ENCODE measurements around the gene SEMA5A. TPM values are rescaled to one million over a fixed set of nuclear protein-coding genes. Genes with fewer than 3 reads are reported as not detected.

SEMA5A gene
- total and polyA plus RNA-seq, 2 donors, result 4.2 to 78.6 TPM

DNA sequence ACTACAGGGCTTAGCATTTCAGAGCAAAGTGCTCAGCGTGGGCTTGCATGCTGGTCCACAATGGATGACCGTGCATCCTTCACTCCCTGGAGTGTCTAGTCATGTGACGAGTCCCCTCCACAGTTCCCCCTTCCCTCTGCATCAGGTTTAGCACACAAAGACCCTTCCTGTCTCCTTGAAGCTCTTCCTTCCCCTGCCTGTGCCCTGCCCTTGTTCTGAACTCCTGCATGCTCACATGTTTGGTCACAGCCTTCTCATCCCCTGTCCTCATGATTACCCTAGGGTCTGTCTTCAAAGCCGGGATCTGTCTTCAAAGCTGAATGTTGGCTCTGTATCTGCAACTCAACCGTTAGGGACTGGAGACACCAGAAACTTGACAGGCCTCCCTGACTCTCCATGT is 388.9 kb downstream of the SEMA5A start:
- Histone ChIP-seq H3K4me1 (ENCODE audit: insufficient read depth) (no peaks in the 10 kb centered on the region), H3K4me3 (ENCODE audit: low read depth, low read length) (no peak overlapping the region), H3K27ac (ENCODE audit: low read depth) (no peak overlapping the region), H3K36me3 (ENCODE audit: insufficient read depth) (no peaks in the 10 kb centered on the region)
- DNase-seq (ENCODE audit: extremely low spot score), result no peak
- WGBS, result 86% methylated on average over 5 of the region's 5 CpGs

GRCh38 chr5:9156282-9156681 is 389.6 kb downstream of the SEMA5A start:
- no peak overlapping the region for H3K27ac ChIP-seq (ENCODE audit: low read depth)
- no peaks in the 10 kb centered on the region for H3K4me1 ChIP-seq (ENCODE audit: insufficient read depth)
- H3K36me3 ChIP-seq (ENCODE audit: insufficient read depth), result no peaks in the 10 kb centered on the region
- no peak for DNase-seq (ENCODE audit: extremely low spot score)
- WGBS, result 85% methylated on average over 2 of the region's 2 CpGs
- H3K4me3 ChIP-seq (ENCODE audit: low read depth, low read length), result no peak overlapping the region

- 53% methylated on average over 6 of the region's 6 CpGs for WGBS
- no peaks in the 10 kb centered on the region for H3K36me3 ChIP-seq (ENCODE audit: insufficient read depth)
Observed at GRCh38 chr5:9151684-9152427, 394.0 kb downstream of the SEMA5A start.

DNA sequence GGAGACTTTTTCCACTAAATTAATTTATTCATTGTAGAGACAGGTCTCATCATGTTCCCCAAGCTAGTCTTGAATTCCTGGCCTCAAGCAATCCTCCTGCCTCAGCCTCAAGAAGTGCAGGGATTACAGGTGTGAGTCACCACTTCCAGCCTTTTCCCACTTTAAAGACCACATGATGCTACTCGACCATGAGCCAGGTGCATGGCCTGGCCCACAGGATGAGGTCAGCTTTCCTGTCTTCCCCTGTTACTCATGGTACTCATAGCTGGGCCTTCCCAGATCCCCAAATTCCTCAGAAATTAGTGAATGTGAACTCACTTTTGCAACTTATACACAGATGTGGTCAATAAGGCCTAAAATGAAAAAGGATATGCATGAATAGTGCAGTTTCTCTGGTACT is 395.9 kb downstream of the SEMA5A start:
- H3K4me1 ChIP-seq (ENCODE audit: insufficient read depth), result no peaks in the 10 kb centered on the region
- 80% methylated on average over 1 of the region's 1 CpG for WGBS
- no peak overlapping the region for H3K27ac ChIP-seq (ENCODE audit: low read depth)

More at GRCh38 chr5:9151684-9152427, 394.0 kb downstream of the SEMA5A start:
- no peak overlapping the region for H3K27ac ChIP-seq (ENCODE audit: low read depth)
- H3K4me3 ChIP-seq (ENCODE audit: low read depth, low read length), result no peak overlapping the region
- no peak for DNase-seq (ENCODE audit: extremely low spot score)
- no peaks in the 10 kb centered on the region for H3K4me1 ChIP-seq (ENCODE audit: insufficient read depth)

GRCh38 chr5:9148242-9148641 is 397.6 kb downstream of the SEMA5A start:
- 92% methylated on average over 4 of the region's 4 CpGs for WGBS
- DNase-seq (ENCODE audit: extremely low spot score), result no peak
- no peak overlapping the region for H3K27ac ChIP-seq (ENCODE audit: low read depth)
- H3K4me1 ChIP-seq (ENCODE audit: insufficient read depth), result no peaks in the 10 kb centered on the region
- H3K36me3 ChIP-seq (ENCODE audit: insufficient read depth), result no peaks in the 10 kb centered on the region
- H3K4me3 ChIP-seq (ENCODE audit: low read depth, low read length), result no peak overlapping the region

More for the DNA sequence above, 395.9 kb downstream of the SEMA5A start:
- no peak for DNase-seq (ENCODE audit: extremely low spot score)
- H3K4me3 ChIP-seq (ENCODE audit: low read depth, low read length), result no peak overlapping the region
- H3K36me3 ChIP-seq (ENCODE audit: insufficient read depth), result no peaks in the 10 kb centered on the region

- no peak overlapping the region for H3K4me3 ChIP-seq (ENCODE audit: low read depth, low read length)
- H3K36me3 ChIP-seq (ENCODE audit: insufficient read depth), result peaks cover 1% of the 10 kb centered on the region
- no peaks in the 10 kb centered on the region for H3K4me1 ChIP-seq (ENCODE audit: insufficient read depth)
- no peak overlapping the region for H3K27ac ChIP-seq (ENCODE audit: low read depth)
- WGBS, result 69% methylated on average over 5 of the region's 5 CpGs
- no peak for DNase-seq (ENCODE audit: extremely low spot score)
Observed at GRCh38 chr5:9140711-9141110, 405.2 kb downstream of the SEMA5A start.

DNA sequence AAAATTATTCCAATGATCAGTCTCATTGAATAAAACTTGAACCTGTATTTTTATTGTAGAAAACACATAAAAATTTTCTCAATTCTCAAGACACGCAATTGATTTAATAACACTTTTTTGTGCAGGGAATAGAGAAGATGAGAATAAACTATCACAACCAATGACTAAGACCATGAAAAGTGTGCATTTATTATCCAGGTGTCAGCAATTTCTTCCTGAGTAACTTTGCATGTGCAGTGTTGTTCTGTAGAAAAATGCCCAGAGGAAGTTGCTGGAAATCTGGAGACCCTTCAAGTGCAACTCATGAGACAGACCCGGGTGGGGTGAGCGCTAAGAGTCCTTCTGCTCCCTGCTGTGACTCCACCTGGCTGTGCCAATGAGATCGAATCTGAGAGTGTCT is 405.7 kb downstream of the SEMA5A start:
- H3K36me3 ChIP-seq (ENCODE audit: insufficient read depth), result peaks cover 2% of the 10 kb centered on the region
- 85% methylated on average over 4 of the region's 4 CpGs for WGBS
- H3K27ac ChIP-seq (ENCODE audit: low read depth), result no peak overlapping the region
- DNase-seq (ENCODE audit: extremely low spot score), result no peak
- H3K4me3 ChIP-seq (ENCODE audit: low read depth, low read length), result no peak overlapping the region
- no peaks in the 10 kb centered on the region for H3K4me1 ChIP-seq (ENCODE audit: insufficient read depth)

GRCh38 chr5:9139344-9139743 is 406.5 kb downstream of the SEMA5A start:
- Histone ChIP-seq H3K27ac (ENCODE audit: low read depth) (no peak overlapping the region), H3K4me3 (ENCODE audit: low read depth, low read length) (no peak overlapping the region), H3K36me3 (ENCODE audit: insufficient read depth) (peaks cover 2% of the 10 kb centered on the region), H3K4me1 (ENCODE audit: insufficient read depth) (no peaks in the 10 kb centered on the region)
- DNase-seq (ENCODE audit: extremely low spot score), result no peak

DNA sequence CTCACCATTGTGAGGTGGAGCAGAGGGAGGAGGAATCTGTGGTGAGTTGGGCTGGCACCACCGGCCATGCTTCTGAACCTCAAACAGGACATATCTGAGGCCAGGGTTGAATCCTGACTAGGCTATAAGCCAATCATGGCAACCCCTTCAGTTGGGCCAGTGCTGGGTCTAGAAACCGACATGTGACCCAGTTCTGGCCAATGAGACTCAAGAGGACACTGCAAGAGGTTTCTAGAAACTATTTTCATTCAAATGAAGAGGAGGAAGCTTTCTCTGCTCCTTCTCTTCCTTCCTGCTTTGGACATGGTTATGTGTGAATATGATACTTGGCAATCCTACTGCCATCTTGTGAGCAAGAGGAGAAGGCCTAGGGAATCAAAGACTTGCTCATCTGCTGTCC is 417.7 kb downstream of the SEMA5A start:
- WGBS, result 97% methylated on average over 2 of the region's 2 CpGs
- Histone ChIP-seq H3K4me3 (ENCODE audit: low read depth, low read length) (no peak overlapping the region), H3K27ac (ENCODE audit: low read depth) (no peak overlapping the region), H3K4me1 (ENCODE audit: insufficient read depth) (no peaks in the 10 kb centered on the region), H3K36me3 (ENCODE audit: insufficient read depth) (no peaks in the 10 kb centered on the region)
- DNase-seq (ENCODE audit: extremely low spot score), result no peak

GRCh38 chr5:9126490-9126889 is 419.4 kb downstream of the SEMA5A start:
- H3K27ac ChIP-seq (ENCODE audit: low read depth), result no peak overlapping the region
- no peak overlapping the region for H3K4me3 ChIP-seq (ENCODE audit: low read depth, low read length)
- H3K36me3 ChIP-seq (ENCODE audit: insufficient read depth), result no peaks in the 10 kb centered on the region
- H3K4me1 ChIP-seq (ENCODE audit: insufficient read depth), result no peaks in the 10 kb centered on the region
- WGBS, result 78% methylated on average over 2 of the region's 2 CpGs
- no peak for DNase-seq (ENCODE audit: extremely low spot score)

DNA sequence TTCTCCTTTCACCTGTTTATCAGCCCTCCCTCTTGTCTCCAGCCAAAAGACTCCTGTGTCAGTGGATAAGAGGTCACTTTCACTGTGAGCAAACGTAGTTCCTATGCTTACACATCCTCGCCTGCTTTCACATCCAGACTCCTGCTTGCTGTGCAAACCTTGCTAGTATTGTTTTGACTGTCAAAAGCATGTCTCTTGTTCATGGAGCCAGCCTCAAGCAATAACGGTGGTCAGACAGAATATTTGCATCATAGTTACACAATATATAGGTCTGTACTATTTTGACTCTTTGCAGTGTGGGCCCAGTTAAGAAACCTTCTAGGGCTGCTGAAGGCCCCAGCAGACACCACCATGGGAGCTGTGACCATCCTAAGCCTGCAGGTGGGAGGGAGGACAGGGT is 420.0 kb downstream of the SEMA5A start:
- 88% methylated on average over 3 of the region's 3 CpGs for WGBS

GRCh38 chr5:9124838-9125237 is 421.0 kb downstream of the SEMA5A start:
- 96% methylated on average over 6 of the region's 6 CpGs for WGBS
- Histone ChIP-seq H3K4me3 (ENCODE audit: low read depth, low read length) (no peak overlapping the region), H3K4me1 (ENCODE audit: insufficient read depth) (no peaks in the 10 kb centered on the region), H3K36me3 (ENCODE audit: insufficient read depth) (no peaks in the 10 kb centered on the region), H3K27ac (ENCODE audit: low read depth) (no peak overlapping the region)
- DNase-seq (ENCODE audit: extremely low spot score), result no peak

More for the DNA sequence above, 420.0 kb downstream of the SEMA5A start:
- no peak overlapping the region for H3K27ac ChIP-seq (ENCODE audit: low read depth)
- DNase-seq (ENCODE audit: extremely low spot score), result no peak
- no peaks in the 10 kb centered on the region for H3K4me1 ChIP-seq (ENCODE audit: insufficient read depth)
- no peaks in the 10 kb centered on the region for H3K36me3 ChIP-seq (ENCODE audit: insufficient read depth)
- no peak overlapping the region for H3K4me3 ChIP-seq (ENCODE audit: low read depth, low read length)

DNA sequence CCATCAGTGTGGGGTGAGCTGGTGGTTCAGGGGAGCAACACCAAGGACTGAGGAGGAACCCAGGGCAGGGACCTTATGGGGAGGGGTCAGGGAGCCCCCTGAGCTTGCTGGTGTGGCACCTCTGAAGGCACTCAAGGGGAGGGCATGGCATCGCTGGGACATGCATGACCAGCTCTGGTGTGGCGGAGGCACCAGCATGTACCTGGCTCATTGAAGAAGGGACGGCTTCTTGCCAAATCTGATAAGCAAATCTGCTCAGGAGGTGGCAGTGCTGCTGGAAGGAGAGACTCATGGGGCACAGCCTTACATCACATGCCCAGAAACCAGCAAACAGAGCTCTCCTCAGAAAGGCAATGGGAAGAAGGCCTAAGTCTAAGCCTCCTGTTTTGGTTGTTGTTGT is 421.8 kb downstream of the SEMA5A start:
- H3K4me1 ChIP-seq (ENCODE audit: insufficient read depth), result no peaks in the 10 kb centered on the region
- 74% methylated on average over 3 of the region's 3 CpGs for WGBS

DNA sequence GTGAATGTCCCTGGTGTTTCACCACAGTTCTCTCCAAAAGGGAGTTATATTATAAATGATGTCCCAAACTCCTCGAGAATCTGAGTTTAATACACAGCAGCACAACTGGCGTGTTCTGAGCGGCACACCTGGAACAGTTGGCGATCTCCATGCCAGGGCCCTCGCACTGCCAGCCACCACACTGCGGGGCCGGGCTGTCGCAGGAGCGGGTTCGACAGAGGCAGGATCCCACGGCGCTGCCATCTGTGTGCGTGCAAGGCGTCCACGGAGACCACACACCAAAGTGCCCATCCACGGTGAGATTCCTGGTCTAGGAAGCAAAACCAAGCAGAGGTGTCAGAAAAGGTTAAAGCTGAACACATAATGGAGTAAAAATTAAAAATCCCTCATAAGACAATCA is 423.3 kb downstream of the SEMA5A start:
- Histone ChIP-seq H3K36me3 (ENCODE audit: insufficient read depth) (no peaks in the 10 kb centered on the region), H3K27ac (ENCODE audit: low read depth) (no peak overlapping the region), H3K4me3 (ENCODE audit: low read depth, low read length) (no peak overlapping the region), H3K4me1 (ENCODE audit: insufficient read depth) (no peaks in the 10 kb centered on the region)
- DNase-seq (ENCODE audit: extremely low spot score), result no peak
- WGBS, result 97% methylated on average over 16 of the region's 16 CpGs

More for the DNA sequence above, 421.8 kb downstream of the SEMA5A start:
- no peak for DNase-seq (ENCODE audit: extremely low spot score)
- Histone ChIP-seq H3K27ac (ENCODE audit: low read depth) (no peak overlapping the region), H3K36me3 (ENCODE audit: insufficient read depth) (no peaks in the 10 kb centered on the region), H3K4me3 (ENCODE audit: low read depth, low read length) (no peak overlapping the region)
